ENCODE measurements around the gene PTCD1.

- TF ChIP-seq EZH2 (IDR thresholded peaks at IDR 0.05): no peak
- no peak for TF ChIP-seq POLR2AphosphoS5 (IDR thresholded peaks at IDR 0.05; ENCODE audit: borderline replicate concordance, low read depth, low read length)
- TF ChIP-seq FOXP2 (optimal IDR thresholded peaks at IDR 0.05; ENCODE audit: control extremely low read depth, extremely low read length, insufficient read depth): no peak
Measured at GRCh38 chr7:99383203-99383602, 55.4 kb downstream of the PTCD1 start.

Data from SK-N-MC (cell line).